ENCODE data around the gene FAM53C. TPM values are rescaled to one million over a fixed set of nuclear protein-coding genes. Genes with fewer than 3 reads are reported as not detected.
"Not testable (repeated sequence)": the region's sequence is repeated elsewhere in the genome, so short reads cannot be mapped to it uniquely, and the experiment has no call there.

The FAM53C gene
- total RNA-seq, result 10 to 100 TPM; 22.2 to 25.6 (median 25.4) TPM

DNA sequence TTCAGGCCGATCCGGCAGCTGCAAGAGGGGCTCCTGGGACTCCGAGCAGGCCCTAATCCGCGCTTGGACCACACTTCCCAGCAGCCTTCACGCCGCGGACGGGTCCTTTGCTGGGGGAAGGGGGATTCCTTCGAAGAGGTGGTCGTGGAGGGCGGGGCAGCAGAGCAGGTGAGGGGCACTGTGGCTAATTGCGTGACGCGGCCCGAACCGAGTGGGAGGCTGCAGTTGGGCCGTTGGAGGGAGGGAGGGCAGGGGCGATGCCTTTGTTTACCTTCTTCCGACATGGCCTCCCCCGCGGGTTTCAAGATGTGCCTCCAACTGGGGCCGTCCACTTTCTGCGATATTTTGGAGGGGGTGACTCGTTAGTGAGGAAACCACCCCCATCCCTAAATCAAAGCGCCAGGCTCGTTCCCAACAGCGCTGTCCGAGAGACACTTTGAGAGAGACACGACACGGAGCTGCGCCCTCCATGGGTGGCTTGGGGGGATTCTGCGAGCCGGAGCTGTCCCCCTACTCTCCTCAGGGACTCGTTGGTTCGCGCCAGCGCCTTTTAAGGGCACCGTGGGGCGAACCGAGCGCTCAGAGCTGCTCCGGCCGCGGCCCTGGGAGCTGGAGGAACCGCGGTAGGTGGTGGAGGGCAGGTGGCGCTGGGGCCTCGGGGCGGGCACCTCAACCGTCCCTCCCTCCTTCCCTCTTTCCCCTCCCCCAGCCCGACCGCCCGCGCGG is at the start of gene FAM53C:
FAM53C (plus strand) TSS at position 582 of the 726 bp plus-strand sequence. CDS start 3,070 bp downstream, outside the sequence.
- peak; percentile 94 to 96 for ATAC-seq
- Mint-ChIP-seq H3K4me3 (peak within 1 kb of the TSS; percentile 89), H3K9me3 (no peaks in the 10 kb centered on the region), H3K27me3 (ENCODE audit: low read depth) (no peaks in the 10 kb centered on the region), H3K36me3 (ENCODE audit: insufficient read depth) (peaks cover 11% of the 10 kb centered on the region), H3K4me1 (ENCODE audit: low read depth) (peaks cover 35% of the 10 kb centered on the region)
- DNase-seq, result peak; percentile 87

DNA sequence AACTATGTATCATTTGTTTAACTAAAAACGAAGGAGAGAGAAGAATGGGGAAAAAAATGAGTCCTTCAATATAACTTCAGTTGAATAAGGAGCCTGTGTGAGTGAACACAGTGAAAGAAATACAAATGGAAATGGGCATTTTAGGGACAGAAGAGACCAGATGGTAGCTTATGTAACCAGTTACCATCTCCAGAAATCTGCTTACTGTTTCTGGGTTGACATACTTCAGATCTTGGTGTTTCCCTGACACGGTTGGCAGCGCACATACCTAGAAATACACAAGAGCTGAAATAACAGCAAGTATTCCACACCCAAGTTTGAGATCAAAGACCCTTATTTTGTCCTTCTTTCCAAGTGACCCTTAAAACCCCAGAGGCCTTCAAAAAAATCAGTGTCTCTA is 48.8 kb upstream of the FAM53C start:
- Mint-ChIP-seq H3K4me1 (ENCODE audit: low read depth) (no peaks in the 10 kb centered on the region), H3K4me3 (no peak overlapping the region), H3K27me3 (ENCODE audit: low read depth) (no peaks in the 10 kb centered on the region), H3K9me3 (no peaks in the 10 kb centered on the region), H3K36me3 (ENCODE audit: insufficient read depth) (no peaks in the 10 kb centered on the region)
- DNase-seq (no peak), ATAC-seq (no peak)

DNA sequence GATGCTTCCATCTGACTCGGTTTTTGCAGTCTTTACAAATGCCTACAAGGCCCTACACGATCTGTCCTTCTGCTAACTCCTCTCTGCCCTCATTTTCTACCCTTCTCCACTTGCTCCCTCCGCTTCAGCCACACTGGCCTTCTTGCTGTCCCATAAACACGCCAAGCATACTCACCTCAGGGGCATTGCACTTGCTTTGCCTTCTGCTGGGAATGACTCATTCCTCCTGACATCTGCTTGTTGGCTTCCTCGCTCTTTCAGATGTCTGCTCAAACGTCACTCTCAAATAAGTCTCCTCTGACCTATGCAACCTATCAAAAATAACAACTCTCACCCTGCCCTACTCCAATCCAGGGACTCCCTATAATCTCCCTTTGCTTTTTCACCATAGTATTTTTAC is 34.7 kb upstream of the FAM53C start:
- H3K9me3 Mint-ChIP-seq, result peaks cover 8% of the 10 kb centered on the region
- ATAC-seq, result no peak
- H3K4me1 Mint-ChIP-seq (ENCODE audit: low read depth), result no peaks in the 10 kb centered on the region
- DNase-seq, result no peak
- H3K27me3 Mint-ChIP-seq (ENCODE audit: low read depth), result no peaks in the 10 kb centered on the region
- H3K36me3 Mint-ChIP-seq (ENCODE audit: insufficient read depth), result no peaks in the 10 kb centered on the region
- H3K4me3 Mint-ChIP-seq, result no peak overlapping the region

DNA sequence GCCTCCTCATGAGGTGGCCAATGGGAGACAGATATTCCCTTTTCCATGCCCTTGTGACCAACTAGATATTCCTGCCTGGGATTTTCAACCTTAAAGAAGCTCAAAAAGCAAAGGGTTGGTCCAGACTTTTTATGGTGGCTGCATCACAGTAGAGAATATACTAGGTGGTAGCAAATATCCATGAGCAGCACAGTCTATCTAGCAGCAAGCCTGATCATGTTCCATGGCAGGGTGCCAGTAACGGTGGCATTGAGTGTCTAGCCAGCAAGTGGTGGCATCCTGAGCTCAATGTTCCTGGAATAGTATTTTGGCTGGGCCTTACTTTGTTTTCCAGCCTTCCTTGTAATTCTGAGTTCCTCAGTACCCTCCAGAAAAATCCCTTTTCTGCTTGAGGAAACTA is 32.3 kb upstream of the FAM53C start:
- ATAC-seq (no peak), DNase-seq (no peak)
- H3K4me1 Mint-ChIP-seq (ENCODE audit: low read depth), result no peaks in the 10 kb centered on the region
- no peaks in the 10 kb centered on the region for H3K9me3 Mint-ChIP-seq
- H3K36me3 Mint-ChIP-seq (ENCODE audit: insufficient read depth), result no peaks in the 10 kb centered on the region
- H3K4me3 Mint-ChIP-seq, result no peak overlapping the region
- no peaks in the 10 kb centered on the region for H3K27me3 Mint-ChIP-seq (ENCODE audit: low read depth)

DNA sequence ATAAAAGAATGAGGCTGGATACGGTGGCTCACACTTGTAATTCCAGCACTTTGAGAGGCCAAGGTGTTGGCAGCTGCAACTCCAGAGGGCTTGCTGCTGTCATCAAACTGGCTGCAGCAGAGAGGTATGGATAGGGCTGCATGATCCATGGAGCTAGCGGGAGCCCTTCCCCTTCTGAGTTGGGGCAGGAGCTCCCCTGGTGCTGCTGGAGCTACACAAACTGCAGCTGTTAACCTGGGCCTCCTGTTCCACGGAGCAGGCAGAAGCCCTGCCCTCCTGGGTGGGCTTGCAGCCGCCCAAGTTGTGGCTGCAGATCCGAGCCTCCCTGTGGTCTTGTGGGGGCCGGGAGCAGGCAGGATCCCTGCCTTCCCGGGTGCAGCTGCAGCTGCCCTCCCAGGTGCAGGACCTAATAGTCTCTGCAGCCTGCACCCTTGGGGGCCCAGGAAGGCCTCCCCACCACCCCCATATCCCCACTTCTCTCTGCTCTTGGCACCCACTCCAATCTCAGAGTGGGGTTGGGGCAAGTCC is 22.3 kb upstream of the FAM53C start:
- H3K4me3 Mint-ChIP-seq, result no peak overlapping the region
- no peak for DNase-seq
- H3K4me1 Mint-ChIP-seq (ENCODE audit: low read depth), result no peaks in the 10 kb centered on the region
- no peak for ATAC-seq
- no peaks in the 10 kb centered on the region for H3K9me3 Mint-ChIP-seq
- no peaks in the 10 kb centered on the region for H3K36me3 Mint-ChIP-seq (ENCODE audit: insufficient read depth)
- no peaks in the 10 kb centered on the region for H3K27me3 Mint-ChIP-seq (ENCODE audit: low read depth)

DNA sequence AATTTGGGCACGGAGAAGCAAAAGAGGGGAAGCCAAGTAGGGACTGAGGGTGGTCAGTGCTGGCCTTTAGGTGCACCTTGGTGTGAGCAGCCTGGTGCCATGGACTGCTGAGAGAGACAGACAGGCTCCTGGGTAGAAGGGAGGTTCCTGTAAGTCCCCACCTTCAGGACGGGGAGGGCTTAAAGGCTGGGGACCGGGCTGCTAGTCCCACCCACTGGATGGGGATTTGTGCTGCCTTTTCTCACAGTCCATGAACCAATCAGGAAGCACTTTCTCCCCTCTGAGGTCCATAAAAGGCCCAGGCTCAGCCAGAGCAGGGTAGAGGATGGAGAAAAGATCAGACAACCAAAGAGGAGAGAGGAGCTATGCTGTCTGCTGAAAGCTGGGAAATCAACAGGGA is 21.7 kb upstream of the FAM53C start:
- Mint-ChIP-seq H3K4me1 (ENCODE audit: low read depth) (no peaks in the 10 kb centered on the region), H3K9me3 (no peaks in the 10 kb centered on the region), H3K36me3 (ENCODE audit: insufficient read depth) (no peaks in the 10 kb centered on the region), H3K27me3 (ENCODE audit: low read depth) (no peaks in the 10 kb centered on the region), H3K4me3 (no peak overlapping the region)
- no peak for ATAC-seq
- no peak for DNase-seq

DNA sequence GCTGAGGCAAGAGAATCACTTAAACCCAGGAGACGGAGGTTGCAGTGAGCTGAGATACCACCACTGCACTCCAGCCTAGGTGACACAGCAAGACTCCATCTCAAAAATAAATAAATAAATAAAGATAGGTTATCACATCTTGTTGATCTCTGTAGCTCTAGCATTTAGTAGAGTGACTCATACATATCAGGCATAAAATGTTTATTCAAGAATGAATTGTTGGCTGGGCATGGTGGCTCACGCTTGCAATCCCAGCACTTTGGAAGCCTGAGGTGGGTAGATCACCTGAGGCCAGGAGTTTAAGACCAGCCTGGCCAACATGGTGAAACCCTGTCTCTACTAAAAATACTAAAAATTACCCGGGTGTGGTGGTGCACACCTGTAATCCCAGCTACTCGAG is 19.9 kb upstream of the FAM53C start:
- not testable (repeated sequence) for ATAC-seq; H3K9me3 Mint-ChIP-seq; H3K27me3 Mint-ChIP-seq (ENCODE audit: low read depth); H3K36me3 Mint-ChIP-seq (ENCODE audit: insufficient read depth); H3K4me3 Mint-ChIP-seq; H3K4me1 Mint-ChIP-seq (ENCODE audit: low read depth); DNase-seq

DNA sequence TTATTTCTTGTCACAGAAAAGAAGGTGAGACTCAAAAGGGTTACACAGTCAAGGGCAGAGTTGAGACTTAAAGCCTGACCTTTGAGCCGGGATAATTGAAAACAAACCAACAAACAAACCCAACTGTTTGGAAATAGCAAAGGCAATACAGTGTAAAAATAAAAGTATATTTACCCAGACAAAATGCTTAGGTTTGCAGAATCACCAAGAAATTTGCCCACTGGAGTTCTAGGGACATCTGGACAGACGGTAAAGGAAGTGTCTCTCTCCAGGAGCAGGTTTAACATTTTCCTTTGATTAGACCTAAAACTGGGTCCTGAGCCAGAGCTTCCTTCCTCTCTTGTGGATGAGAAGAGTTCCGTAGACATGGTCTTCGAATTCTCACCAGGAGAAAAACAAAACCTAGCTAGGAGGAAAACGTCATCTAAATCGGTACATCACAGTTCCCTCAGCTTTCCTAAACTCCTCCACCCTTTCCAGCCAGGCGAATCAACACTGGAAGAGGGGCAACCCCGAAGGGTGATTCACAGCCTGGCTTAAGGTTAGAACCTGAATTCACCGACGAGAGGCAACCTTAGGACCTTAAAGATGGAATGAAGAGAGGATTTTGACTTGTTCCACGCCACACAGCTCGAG is 7.1 kb upstream of the FAM53C start:
- H3K27me3 Mint-ChIP-seq (ENCODE audit: low read depth), result no peaks in the 10 kb centered on the region
- no peaks in the 10 kb centered on the region for H3K9me3 Mint-ChIP-seq
- no peak for DNase-seq
- peak overlapping the region; percentile 80 for H3K4me3 Mint-ChIP-seq
- H3K36me3 Mint-ChIP-seq (ENCODE audit: insufficient read depth), result no peaks in the 10 kb centered on the region
- peaks cover 10% of the 10 kb centered on the region for H3K4me1 Mint-ChIP-seq (ENCODE audit: low read depth)
- ATAC-seq, result no peak

DNA sequence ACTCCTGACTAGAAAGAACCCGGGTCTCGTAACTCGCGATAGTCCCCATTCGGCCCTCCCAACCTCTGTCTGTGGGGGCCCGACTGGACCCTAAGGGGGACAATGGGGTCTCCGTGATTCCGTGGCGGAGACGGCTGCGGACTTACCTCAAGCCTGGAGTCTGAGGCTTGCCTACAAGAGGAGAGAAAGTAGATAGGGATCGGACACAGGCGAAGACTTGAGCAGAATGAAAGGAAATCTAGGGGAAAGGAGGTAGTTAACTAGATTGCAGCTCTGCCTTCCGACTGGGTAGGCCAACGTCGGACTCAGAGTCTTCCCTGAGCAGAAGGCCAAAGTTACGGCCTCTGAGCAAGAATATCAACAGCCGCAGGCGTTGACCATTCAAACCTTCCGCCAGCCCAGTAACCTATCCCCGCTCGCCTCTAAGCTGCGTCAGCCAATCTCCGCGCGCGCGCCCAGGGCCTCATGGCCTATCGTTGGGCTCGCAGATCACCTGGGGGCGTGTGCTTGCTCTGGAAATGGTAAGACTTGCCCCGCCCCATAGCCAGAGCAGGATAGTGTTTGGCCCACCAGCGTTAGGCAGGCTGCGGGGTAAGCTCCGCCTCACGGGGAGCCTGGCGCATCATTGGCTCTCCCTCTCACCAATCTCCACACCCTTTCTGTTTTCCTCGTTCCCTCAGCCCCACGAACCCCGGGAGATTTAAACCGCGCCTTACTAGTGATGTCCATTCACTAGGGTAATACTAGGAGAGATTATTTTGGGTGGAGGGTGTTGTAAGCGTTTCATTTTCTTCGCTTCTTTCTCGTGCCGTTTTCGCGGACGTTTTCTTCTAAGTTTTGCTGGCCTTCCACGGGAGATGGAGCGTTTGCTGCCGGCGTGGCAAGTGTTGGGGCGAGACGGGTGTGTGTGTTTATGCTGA is 6.4 kb upstream of the FAM53C start, which contains the start of gene CDC25C:
CDC25C (minus strand) TSS at position 356 of the 920 bp plus-strand sequence. CDS start 624 bp downstream, outside the sequence.
- ATAC-seq, result peak; percentile 100
- Mint-ChIP-seq H3K4me1 (ENCODE audit: low read depth) (peaks cover 10% of the 10 kb centered on the region), H3K27me3 (ENCODE audit: low read depth) (no peaks in the 10 kb centered on the region)

DNA sequence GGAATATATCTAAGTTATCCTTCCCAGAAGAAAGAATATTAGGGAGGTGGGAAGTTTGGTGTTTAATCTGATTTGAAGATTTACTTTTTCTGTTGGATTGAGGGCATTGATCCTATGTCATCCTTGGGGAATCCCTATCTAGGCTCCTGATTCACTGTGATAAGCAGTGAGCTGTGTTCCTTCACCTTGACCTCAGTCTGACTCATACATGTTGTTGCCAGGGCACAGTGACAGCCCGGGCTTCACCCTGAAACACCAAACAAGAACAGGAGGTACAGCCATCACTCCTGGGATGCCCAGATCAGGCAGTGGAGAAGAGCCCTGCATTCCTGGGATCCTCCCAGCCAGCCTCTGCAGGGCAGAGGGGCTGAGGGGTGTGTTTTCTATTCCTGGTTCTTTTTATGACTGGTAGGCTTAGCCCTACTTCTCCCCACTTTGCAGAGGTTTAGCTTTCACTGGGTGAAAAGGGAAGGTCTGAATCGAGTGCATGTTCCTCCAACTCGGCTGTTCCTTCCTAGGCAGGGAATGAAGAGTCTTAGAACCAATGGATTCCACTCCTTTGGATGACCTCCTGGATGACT is 3.1 kb upstream of the FAM53C start:
- DNase-seq (no peak), ATAC-seq (no peak)
- no peaks in the 10 kb centered on the region for H3K36me3 Mint-ChIP-seq (ENCODE audit: insufficient read depth)
- no peaks in the 10 kb centered on the region for H3K27me3 Mint-ChIP-seq (ENCODE audit: low read depth)
- H3K4me3 Mint-ChIP-seq, result no peak overlapping the region
- H3K4me1 Mint-ChIP-seq (ENCODE audit: low read depth), result peaks cover 28% of the 10 kb centered on the region
- no peaks in the 10 kb centered on the region for H3K9me3 Mint-ChIP-seq

More for the DNA sequence above, 6.4 kb upstream of the FAM53C start, which contains the start of gene CDC25C:
- DNase-seq, result peak; percentile 93
- H3K36me3 Mint-ChIP-seq (ENCODE audit: insufficient read depth), result no peaks in the 10 kb centered on the region
- H3K9me3 Mint-ChIP-seq, result no peaks in the 10 kb centered on the region
- peak within 1 kb of the TSS; percentile 80 for H3K4me3 Mint-ChIP-seq

DNA sequence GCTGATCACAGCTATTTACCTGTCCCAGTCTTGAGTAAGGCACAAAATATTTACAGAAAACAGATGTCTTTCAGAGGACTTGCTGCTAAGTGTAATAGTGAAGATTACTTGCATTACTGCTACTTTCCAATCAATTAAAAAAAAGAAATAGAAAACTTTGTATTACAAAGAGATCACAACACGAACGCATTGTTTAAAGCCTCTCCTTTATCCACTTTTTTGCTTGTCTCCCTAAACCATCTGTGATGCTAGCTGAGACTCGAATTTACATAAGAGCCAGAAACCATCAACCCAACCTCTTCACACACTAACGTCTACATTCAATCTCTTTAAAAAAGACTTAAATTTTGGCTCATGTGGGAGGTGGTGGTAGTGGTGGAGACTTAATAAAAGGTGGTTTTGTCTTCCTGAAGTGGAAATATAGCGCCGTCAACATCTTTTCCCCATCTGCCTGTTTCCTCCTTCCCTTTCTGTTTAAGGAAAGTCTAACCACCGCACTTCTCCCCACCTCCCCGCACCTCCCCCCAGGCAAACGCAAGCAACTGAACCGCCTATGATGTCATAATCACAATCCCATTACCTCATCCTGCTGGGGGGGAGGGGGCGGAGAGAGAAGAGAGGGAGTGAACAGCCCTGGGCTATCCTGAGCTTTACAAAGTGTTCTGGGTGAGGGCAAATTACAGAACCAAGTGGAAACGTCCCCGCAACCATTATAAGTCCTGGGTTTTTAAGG is 948 bp upstream of the FAM53C start:
- DNase-seq (no peak), ATAC-seq (peak; percentile 9 to 12)
- H3K4me1 Mint-ChIP-seq (ENCODE audit: low read depth), result peaks cover 36% of the 10 kb centered on the region
- peak overlapping the region; percentile 89 for H3K4me3 Mint-ChIP-seq
- H3K27me3 Mint-ChIP-seq (ENCODE audit: low read depth), result no peaks in the 10 kb centered on the region
- H3K36me3 Mint-ChIP-seq (ENCODE audit: insufficient read depth), result peaks cover 10% of the 10 kb centered on the region
- no peaks in the 10 kb centered on the region for H3K9me3 Mint-ChIP-seq

DNA sequence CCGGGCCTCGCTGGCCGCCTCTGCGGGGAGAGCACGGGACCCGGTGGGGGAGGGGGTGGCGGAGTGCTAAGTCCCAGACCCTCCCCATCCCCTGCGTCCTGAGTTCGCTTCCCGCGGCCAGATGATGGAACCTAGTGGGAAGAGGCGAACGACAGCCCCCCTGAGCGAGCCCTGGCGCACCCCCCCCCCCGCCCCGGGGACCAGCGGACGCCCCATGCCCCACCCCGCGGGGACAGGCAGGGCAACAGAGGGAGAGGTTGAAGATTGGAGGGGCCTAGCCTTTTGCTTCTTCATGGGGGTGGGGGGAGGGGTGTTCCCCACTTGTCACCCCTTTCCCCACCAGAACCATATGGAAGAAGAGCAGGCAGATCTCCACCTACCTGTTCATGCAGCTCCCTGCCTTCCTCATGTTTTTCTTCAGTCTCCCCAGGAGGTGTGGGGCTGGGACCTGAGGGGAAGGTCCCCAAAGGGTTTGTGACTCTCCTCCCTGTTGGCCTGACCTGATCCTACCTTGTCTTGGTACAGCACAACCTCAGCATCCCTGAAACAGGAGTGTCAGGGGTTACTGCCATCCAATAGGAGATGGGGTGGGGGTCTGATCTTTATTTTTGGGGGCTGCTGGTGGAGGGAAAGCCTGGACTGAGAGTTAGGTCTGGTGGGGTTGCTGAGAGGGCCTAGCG is 485 bp downstream of the FAM53C start:
- H3K4me3 Mint-ChIP-seq, result peak overlapping the region; percentile 89

DNA sequence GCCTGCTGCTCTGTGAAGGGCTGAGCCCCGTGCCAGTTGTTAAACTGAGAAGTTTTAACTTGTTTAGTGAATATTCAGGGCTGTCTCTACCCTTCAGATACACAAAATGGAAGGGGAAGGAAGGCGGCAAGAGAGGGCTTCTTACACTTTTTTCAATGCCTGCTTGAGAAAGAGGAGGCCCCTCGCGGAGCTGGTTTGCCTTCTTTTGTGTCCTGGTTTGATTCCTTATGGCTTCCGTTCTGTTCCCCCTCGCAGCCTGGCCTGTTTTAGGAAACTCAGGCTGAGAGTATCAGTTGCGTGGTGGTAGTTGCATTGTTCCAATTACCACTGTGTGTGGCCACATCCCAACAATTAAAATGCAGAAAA is 1.0 kb downstream of the FAM53C start:
- DNase-seq (no peak), ATAC-seq (no peak)
- Mint-ChIP-seq H3K4me3 (peak overlapping the region; percentile 89), H3K27me3 (ENCODE audit: low read depth) (no peaks in the 10 kb centered on the region), H3K4me1 (ENCODE audit: low read depth) (peaks cover 35% of the 10 kb centered on the region), H3K9me3 (no peaks in the 10 kb centered on the region), H3K36me3 (ENCODE audit: insufficient read depth) (peaks cover 12% of the 10 kb centered on the region)

More for the DNA sequence above, 485 bp downstream of the FAM53C start:
- Mint-ChIP-seq H3K27me3 (ENCODE audit: low read depth) (no peaks in the 10 kb centered on the region), H3K4me1 (ENCODE audit: low read depth) (peaks cover 35% of the 10 kb centered on the region), H3K9me3 (no peaks in the 10 kb centered on the region), H3K36me3 (ENCODE audit: insufficient read depth) (peaks cover 12% of the 10 kb centered on the region)
- ATAC-seq (peak in 1 of 2 donors; percentile 6), DNase-seq (no peak)
